Body of pancreas (tissue), 4 donors: Measurements from ENCODE around the gene SMCHD1.

ENCODE experiments used
- POLR2A ChIP-seq, 3 donors: fragments of 450-650 bp; IDR thresholded peaks; one replicate each; pipeline ENCODE4 v1.6.1; 2016; ENCODE audit warnings: antibody characterized with exemption in 3 of 3, mild to moderate bottlenecking in 2 of 3
- TF ChIP-seq, protein P1 (sequence below), 7 experiments: fragments of 450-650 bp in 4 of 7; fragments of 200-600 bp in 3 of 7; sonication (generic) in 3 of 7; IDR thresholded peaks; one replicate each; pipeline ENCODE4 v1.5.1; 2016 to 2019; ENCODE audit warnings: antibody characterized with exemption in 7 of 7

DNA sequence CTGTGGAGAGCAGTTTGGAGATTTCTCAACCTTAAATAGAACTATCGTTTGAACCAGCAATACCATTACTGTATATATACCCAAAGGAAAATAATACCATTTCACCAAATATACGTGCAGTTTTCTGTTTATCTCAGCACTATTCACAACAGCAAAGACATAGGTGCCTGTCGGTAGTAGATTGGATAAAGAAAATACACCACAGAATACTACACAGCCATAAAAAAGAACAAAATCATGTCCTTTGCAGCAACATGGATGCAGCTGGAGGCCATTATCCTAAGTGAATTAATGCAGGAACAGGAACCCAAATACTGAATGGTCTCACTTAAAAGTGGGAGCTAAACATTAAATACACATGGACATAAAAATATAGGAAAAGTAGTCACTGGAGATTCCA is 81.3 kb downstream of the SMCHD1 start:
- TF ChIP-seq, protein P1, sequence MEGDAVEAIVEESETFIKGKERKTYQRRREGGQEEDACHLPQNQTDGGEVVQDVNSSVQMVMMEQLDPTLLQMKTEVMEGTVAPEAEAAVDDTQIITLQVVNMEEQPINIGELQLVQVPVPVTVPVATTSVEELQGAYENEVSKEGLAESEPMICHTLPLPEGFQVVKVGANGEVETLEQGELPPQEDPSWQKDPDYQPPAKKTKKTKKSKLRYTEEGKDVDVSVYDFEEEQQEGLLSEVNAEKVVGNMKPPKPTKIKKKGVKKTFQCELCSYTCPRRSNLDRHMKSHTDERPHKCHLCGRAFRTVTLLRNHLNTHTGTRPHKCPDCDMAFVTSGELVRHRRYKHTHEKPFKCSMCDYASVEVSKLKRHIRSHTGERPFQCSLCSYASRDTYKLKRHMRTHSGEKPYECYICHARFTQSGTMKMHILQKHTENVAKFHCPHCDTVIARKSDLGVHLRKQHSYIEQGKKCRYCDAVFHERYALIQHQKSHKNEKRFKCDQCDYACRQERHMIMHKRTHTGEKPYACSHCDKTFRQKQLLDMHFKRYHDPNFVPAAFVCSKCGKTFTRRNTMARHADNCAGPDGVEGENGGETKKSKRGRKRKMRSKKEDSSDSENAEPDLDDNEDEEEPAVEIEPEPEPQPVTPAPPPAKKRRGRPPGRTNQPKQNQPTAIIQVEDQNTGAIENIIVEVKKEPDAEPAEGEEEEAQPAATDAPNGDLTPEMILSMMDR (IDR thresholded peaks at IDR 0.05): no peak
- TF ChIP-seq POLR2A (IDR thresholded peaks at IDR 0.05): no peak
